Transverse colon (tissue), 4 donors: ENCODE results near the gene PRRC2A.

Experiments used
- POLR2A ChIP-seq: fragments of 450-650 bp; IDR thresholded peaks from one replicate; pipeline ENCODE4 v1.6.1; 2016; ENCODE audit warnings: antibody characterized with exemption, mild to moderate bottlenecking, moderate library complexity
- POLR2AphosphoS5 ChIP-seq, 3 donors: sonication (generic); formaldehyde crosslinking; IDR thresholded peaks; one replicate each; pipeline ENCODE4 v1.6.1; 2016; ENCODE audit warnings: antibody characterized with exemption in 3 of 3
- TF ChIP-seq, protein P1 (sequence below), 5 experiments: fragments of 200-600 bp in 3 of 5; fragments of 450-650 bp in 2 of 5; sonication (generic) in 3 of 5; IDR thresholded peaks; 1 replicate in 2 of 5; 2 replicates in 3 of 5; pipeline ENCODE4 v1.5.1; 2016 to 2017; ENCODE audit warnings: antibody characterized with exemption in 5 of 5, inconsistent platforms in 3 of 5, mild to moderate bottlenecking in 2 of 5, moderate library complexity in 1 of 5

DNA sequence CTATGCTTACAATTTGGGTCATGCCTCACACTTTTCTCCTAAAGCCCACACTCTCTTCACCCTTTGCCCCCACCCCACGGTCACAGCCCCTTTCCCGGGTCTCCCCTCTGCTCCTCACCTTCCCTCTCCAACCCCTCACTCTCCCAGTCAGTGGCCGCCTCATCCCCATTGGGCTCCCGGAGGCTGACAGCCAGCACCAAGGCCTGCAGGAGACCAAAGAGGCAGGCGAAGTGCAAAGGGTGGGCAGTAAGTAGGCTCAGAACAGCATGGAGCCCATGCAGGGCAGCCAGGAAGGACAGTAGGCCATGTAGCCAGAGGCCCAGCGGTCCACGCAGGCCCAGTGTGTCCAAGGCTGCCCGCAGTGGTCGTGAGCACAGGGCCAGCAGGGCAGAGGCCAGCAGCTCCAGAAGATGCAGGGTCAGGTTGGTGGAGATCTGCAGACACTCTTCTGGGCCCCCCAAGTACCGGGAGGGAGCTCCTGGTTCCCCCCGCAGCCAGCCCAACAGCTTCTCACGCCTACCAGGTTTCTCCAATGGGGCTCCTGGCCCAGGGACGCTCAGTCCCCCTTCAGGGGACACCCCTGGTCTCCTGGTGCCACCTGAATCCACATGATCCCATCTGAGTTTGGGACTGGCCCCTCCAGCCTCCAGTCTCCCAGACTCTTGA is 38.6 kb downstream of the PRRC2A start:
- TF ChIP-seq, protein P1, sequence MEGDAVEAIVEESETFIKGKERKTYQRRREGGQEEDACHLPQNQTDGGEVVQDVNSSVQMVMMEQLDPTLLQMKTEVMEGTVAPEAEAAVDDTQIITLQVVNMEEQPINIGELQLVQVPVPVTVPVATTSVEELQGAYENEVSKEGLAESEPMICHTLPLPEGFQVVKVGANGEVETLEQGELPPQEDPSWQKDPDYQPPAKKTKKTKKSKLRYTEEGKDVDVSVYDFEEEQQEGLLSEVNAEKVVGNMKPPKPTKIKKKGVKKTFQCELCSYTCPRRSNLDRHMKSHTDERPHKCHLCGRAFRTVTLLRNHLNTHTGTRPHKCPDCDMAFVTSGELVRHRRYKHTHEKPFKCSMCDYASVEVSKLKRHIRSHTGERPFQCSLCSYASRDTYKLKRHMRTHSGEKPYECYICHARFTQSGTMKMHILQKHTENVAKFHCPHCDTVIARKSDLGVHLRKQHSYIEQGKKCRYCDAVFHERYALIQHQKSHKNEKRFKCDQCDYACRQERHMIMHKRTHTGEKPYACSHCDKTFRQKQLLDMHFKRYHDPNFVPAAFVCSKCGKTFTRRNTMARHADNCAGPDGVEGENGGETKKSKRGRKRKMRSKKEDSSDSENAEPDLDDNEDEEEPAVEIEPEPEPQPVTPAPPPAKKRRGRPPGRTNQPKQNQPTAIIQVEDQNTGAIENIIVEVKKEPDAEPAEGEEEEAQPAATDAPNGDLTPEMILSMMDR (IDR thresholded peaks at IDR 0.05), result no peak
- no peak for TF ChIP-seq POLR2A
- TF ChIP-seq POLR2AphosphoS5 (IDR thresholded peaks at IDR 0.05), result no peak
